GM10266 (cell line): ENCODE data around the gene RNF181.

Experiments
- DNase-seq: peaks from one replicate; pipeline ENCODE4 v3.0.0; 2012; ENCODE audit errors: extremely low spot score
- CTCF ChIP-seq: IDR thresholded peaks from 2 replicates; pipeline ENCODE4 v1.5.1; 2012; ENCODE audit warnings: mild to moderate bottlenecking, low read depth; ENCODE audit not compliant: control insufficient read depth, insufficient read depth; ENCODE audit errors: missing control alignments

The RNF181 gene

GRCh38 chr2:85560812-85561279 is 34.7 kb upstream of the RNF181 start:
- no peak for DNase-seq
- no peak for TF ChIP-seq CTCF

GRCh38 chr2:85561280-85562212 is 34.0 kb upstream of the RNF181 start, which contains the start of gene GGCX:
TSS of gene GGCX (minus strand) at chr2:85561493. CDS start at chr2:85561428, 65 bp downstream.
- peak; percentile 89 for DNase-seq
- TF ChIP-seq CTCF, result peak; percentile 7

GRCh38 chr2:85564144-85564563 is 31.4 kb upstream of the RNF181 start:
- no peak for DNase-seq
- TF ChIP-seq CTCF, result no peak

GRCh38 chr2:85566265-85566664 is 29.3 kb upstream of the RNF181 start:
- no peak for DNase-seq
- TF ChIP-seq CTCF, result no peak

- TF ChIP-seq CTCF, result no peak
- no peak for DNase-seq
These were observed 19.8 kb upstream of the RNF181 start for GRCh38 chr2:85575739-85576138.

GRCh38 chr2:85577063-85577385 is 18.5 kb upstream of the RNF181 start:
- no peak for TF ChIP-seq CTCF
- no peak for DNase-seq
